BLaER1 (cell line): ENCODE data around the gene PXK.
A peak's percentile ranks its signal among the peaks of the same experiment; 100 is the strongest.

Experiments
- H3K27ac ChIP-seq: shearing (Covaris generic); formaldehyde crosslinking; 2 replicates; pipeline ENCODE4 v1.8.1; 2022
- H3K27me3 ChIP-seq: shearing (Covaris generic); formaldehyde crosslinking; 2 replicates; pipeline ENCODE4 v1.8.1; 2022
- H3K36me3 ChIP-seq: shearing (Covaris generic); formaldehyde crosslinking; 2 replicates; pipeline ENCODE4 v1.8.1; 2022
- H3K4me1 ChIP-seq: shearing (Covaris generic); formaldehyde crosslinking; 2 replicates; pipeline ENCODE4 v1.8.1; 2022
- H3K4me2 ChIP-seq: shearing (Covaris generic); formaldehyde crosslinking; 2 replicates; pipeline ENCODE4 v1.8.1; 2022
- H3K4me3 ChIP-seq: shearing (Covaris generic); formaldehyde crosslinking; 2 replicates; pipeline ENCODE4 v1.8.1; 2022
- H3K9ac ChIP-seq: shearing (Covaris generic); formaldehyde crosslinking; 2 replicates; pipeline ENCODE4 v1.8.1; 2022
- H3K9me3 ChIP-seq: shearing (Covaris generic); formaldehyde crosslinking; 2 replicates; pipeline ENCODE4 v1.8.1; 2022
- H4K20me1 ChIP-seq: shearing (Covaris generic); formaldehyde crosslinking; 2 replicates; pipeline ENCODE4 v1.8.1; 2022
- Cebpa-rat ChIP-seq: shearing (Covaris generic); IDR thresholded peaks from 2 replicates; pipeline ENCODE4 v1.8.1; 2022

The PXK gene

DNA sequence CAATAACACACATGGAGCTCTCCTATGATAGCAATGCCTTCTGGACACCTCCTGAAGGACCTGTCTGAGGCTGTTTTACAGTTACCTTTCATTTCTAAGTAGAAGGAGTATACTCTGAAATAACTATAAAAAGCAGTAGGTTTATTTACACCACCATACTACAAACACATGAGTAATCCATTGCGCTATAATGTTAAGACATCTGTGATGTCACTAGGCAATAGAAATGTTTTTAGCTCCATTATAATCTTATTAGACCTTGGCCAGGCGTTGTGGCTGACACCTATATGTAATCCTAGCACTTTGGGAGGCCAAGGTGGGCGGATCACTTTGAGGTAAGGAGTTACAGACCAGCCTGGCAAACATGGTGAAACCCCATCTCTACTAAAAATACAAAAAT, 24.7 kb downstream of the PXK start:
- H3K4me1 ChIP-seq, result peaks cover 71% of the 10 kb centered on the region
- H3K4me3 ChIP-seq, result no peak overlapping the region
- H4K20me1 ChIP-seq, result peaks cover 27% of the 10 kb centered on the region
- no peaks in the 10 kb centered on the region for H3K27me3 ChIP-seq
- H3K27ac ChIP-seq, result peak overlapping the region; percentile 97; the same call in 1 of the 2 replicates
- H3K4me2 ChIP-seq, result peak overlapping the region; percentile 92
- no peak for TF ChIP-seq Cebpa-rat
- no peaks in the 10 kb centered on the region for H3K9me3 ChIP-seq
- peaks cover 42% of the 10 kb centered on the region for H3K36me3 ChIP-seq
- H3K9ac ChIP-seq, result no peak overlapping the region

DNA sequence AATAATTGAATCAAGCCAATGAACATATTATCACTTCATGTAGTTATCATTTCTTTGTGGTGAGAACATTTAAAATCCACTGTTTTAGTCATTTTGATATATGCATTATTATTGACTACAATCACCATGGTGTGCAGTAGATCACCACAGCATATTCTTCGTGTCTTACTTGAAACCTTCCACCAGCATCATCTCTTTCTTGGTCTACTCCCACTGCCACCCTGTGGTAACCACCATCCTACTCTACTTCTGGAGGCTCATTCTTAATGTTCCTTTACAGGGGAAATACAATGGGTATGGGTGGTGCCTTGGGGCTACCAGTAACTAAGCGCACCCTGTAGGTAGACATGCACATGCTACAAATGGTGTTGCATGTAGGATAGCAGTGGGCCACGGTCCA, 25.4 kb downstream of the PXK start:
- Histone ChIP-seq H3K4me2 (no peak overlapping the region), H3K4me1 (peaks cover 64% of the 10 kb centered on the region), H4K20me1 (peaks cover 31% of the 10 kb centered on the region), H3K36me3 (peaks cover 45% of the 10 kb centered on the region), H3K9me3 (no peaks in the 10 kb centered on the region), H3K27me3 (no peaks in the 10 kb centered on the region), H3K27ac (no peak overlapping the region), H3K4me3 (no peak overlapping the region), H3K9ac (no peak overlapping the region)
- TF ChIP-seq Cebpa-rat, result no peak

DNA sequence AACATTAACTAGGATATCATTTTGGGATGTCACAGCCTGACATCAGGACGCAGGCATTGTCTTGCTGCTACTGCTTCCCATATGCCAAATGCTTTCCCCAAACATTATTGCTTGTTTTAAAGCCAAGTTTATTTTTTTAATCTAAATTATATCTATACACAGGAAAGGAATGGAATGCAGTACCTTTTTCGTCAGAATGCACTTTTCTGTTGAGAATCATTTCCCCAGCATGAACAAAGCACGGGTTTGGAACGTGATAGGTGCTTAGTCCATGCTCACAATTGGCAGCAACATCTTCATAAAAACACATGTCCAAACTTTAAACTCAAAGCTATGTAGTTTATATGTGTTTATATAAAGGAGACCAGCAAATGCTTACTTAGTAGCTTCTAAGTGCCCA, 26.1 kb downstream of the PXK start:
- no peak for TF ChIP-seq Cebpa-rat
- Histone ChIP-seq H4K20me1 (peaks cover 31% of the 10 kb centered on the region), H3K4me2 (no peak overlapping the region), H3K4me3 (no peak overlapping the region), H3K9ac (no peak overlapping the region), H3K36me3 (peaks cover 50% of the 10 kb centered on the region), H3K4me1 (peaks cover 57% of the 10 kb centered on the region), H3K9me3 (peaks cover 7% of the 10 kb centered on the region), H3K27ac (no peak overlapping the region), H3K27me3 (no peaks in the 10 kb centered on the region)

DNA sequence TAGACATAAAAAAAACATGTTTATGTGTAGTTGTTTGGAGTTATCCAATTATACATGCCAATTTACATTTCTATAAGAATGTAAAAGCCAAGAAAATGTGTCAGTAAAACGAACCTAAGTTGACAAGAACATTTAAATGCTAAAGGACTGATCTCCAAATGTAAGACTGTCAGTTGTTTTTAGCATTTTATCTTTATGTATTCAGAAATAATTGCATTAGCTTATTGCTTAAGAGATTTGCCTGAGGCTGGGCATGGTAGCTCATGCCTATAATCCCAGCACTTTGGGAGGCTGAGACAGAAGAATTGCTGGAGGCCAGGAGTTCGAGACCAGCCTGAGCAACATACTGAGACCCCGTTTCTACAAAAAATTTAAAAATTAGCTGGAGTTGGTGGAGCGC, 26.9 kb downstream of the PXK start:
- Histone ChIP-seq H3K36me3 (peaks cover 58% of the 10 kb centered on the region), H3K4me3 (no peak overlapping the region), H4K20me1 (peaks cover 36% of the 10 kb centered on the region), H3K4me2 (no peak overlapping the region), H3K27me3 (no peaks in the 10 kb centered on the region), H3K27ac (no peak overlapping the region), H3K9ac (no peak overlapping the region), H3K4me1 (peaks cover 49% of the 10 kb centered on the region), H3K9me3 (peaks cover 11% of the 10 kb centered on the region)
- no peak for TF ChIP-seq Cebpa-rat

DNA sequence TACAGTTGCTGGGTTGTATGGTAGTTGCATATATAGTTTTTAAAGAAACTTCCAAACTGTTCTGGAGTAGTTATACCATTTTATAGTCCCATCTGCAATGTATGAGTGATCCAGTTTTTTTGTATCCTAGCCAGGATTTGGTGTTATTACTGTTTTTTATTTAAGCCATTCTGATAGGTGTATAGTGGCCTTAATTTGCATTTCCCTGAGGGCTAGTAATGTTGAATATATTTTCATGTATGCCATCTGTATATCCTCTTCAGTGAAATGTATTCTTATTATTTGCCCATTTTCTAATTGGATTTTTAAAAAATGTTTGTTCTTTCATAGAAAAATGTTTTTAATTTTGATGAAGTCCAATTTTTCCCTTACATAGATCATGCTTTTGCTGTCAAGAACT, 29.2 kb downstream of the PXK start:
- Histone ChIP-seq H3K9me3 (peaks cover 19% of the 10 kb centered on the region), H3K36me3 (peaks cover 76% of the 10 kb centered on the region), H3K27me3 (no peaks in the 10 kb centered on the region), H3K4me2 (no peak overlapping the region), H3K27ac (no peak overlapping the region), H3K9ac (no peak overlapping the region), H4K20me1 (peaks cover 54% of the 10 kb centered on the region), H3K4me3 (no peak overlapping the region), H3K4me1 (peaks cover 40% of the 10 kb centered on the region)
- TF ChIP-seq Cebpa-rat, result no peak

DNA sequence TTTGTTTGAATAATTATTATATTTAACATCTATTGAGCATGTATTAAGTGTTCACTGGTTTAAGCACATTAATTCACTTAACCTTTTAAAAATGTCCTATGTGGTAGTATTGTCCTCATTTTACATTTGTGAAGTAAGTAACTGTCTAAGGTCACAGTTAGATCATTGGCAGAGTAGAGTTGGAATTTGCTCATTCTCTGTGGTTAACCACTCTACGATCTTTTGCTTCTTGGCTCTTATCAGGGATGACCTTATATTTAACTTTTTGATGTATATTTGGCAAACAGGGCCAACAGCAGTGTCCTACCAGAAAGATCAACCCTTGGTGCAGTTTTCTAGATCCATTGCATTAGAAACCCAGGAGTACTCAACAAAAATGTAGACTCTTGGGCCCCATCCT, 34.0 kb downstream of the PXK start:
- Histone ChIP-seq H3K9me3 (peaks cover 21% of the 10 kb centered on the region), H3K27ac (0 out of 2 replicates have a peak overlapping the region, but pooled peaks have one; percentile 41), H3K4me3 (no peak overlapping the region), H3K27me3 (no peaks in the 10 kb centered on the region), H3K4me1 (peaks cover 21% of the 10 kb centered on the region), H3K9ac (no peak overlapping the region), H4K20me1 (peaks cover 80% of the 10 kb centered on the region), H3K4me2 (peak overlapping the region; percentile 61), H3K36me3 (peaks cover 86% of the 10 kb centered on the region)
- TF ChIP-seq Cebpa-rat, result no peak

DNA sequence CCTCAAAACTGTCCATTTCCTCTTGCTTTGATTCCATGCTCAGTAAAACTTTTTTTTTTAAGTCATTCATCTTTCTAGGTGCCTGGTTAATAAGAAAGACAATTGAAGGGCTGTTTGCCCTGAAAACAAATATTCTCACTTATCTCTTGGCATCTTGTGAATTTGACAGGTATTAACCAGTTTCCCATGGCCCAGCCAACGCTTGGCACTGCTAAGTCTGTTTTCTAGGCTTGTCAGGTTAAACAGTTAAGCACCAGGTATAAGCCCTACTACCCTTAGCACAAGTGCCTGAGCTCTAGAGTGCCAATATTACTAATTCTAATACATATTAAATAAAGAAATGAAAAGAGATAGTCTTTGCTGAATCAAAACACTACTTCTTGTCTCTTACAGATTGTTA, 36.3 kb downstream of the PXK start:
- H3K36me3 ChIP-seq, result peaks cover 95% of the 10 kb centered on the region
- TF ChIP-seq Cebpa-rat, result no peak
- H3K4me2 ChIP-seq, result no peak overlapping the region

DNA sequence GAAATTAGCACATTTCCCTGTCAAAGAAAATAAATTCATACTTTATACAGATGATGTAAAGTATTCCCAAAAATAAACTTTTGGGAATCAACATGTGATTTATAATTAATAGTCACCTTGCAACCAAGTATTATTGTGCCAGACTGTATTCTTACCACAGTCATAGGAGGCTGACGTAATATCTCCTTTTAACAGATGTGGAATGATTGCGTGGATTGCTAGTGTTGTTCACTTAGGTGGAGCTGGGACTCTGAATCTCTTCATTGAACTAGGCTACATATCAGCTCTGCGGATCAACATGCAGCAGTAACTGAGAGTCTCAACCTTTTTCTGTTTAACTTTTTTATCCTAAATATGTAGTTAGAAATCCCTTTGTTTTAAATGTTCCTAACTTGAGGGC, 37.2 kb downstream of the PXK start:
- Histone ChIP-seq H3K36me3 (peaks cover 96% of the 10 kb centered on the region), H3K4me3 (no peak overlapping the region), H3K4me1 (peaks cover 30% of the 10 kb centered on the region), H3K9ac (no peak overlapping the region), H3K9me3 (peaks cover 10% of the 10 kb centered on the region), H3K27ac (no peak overlapping the region), H4K20me1 (peaks cover 81% of the 10 kb centered on the region), H3K27me3 (no peaks in the 10 kb centered on the region), H3K4me2 (no peak overlapping the region)
- TF ChIP-seq Cebpa-rat, result no peak

More for the DNA sequence above, 36.3 kb downstream of the PXK start:
- peaks cover 22% of the 10 kb centered on the region for H3K4me1 ChIP-seq
- H3K27ac ChIP-seq, result no peak overlapping the region
- no peak overlapping the region for H3K9ac ChIP-seq
- no peaks in the 10 kb centered on the region for H3K27me3 ChIP-seq
- H3K9me3 ChIP-seq, result peaks cover 14% of the 10 kb centered on the region
- peaks cover 78% of the 10 kb centered on the region for H4K20me1 ChIP-seq
- H3K4me3 ChIP-seq, result no peak overlapping the region

DNA sequence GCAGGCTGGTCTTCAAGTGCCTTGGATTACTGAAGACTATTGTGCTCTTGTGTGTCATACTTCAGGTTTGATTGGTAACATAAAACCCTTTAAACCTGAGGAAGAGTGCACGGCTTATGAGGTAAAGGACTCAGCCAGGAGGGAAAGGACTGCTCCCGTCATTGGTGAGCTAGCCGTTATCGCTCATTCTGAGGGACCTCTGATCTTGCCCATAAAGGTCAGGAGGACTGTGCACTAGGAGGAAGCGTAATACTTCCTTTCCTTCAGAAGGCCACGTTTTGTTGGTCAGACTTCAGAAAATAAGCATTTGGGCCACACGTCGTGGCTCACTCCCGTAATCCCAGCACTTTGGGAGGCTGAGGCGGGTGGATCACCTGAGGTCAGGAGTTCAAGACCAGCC, 37.7 kb downstream of the PXK start:
- Histone ChIP-seq H3K27ac (no peak overlapping the region), H4K20me1 (peaks cover 80% of the 10 kb centered on the region), H3K9me3 (peaks cover 8% of the 10 kb centered on the region), H3K9ac (no peak overlapping the region), H3K4me3 (no peak overlapping the region), H3K27me3 (no peaks in the 10 kb centered on the region), H3K4me1 (peaks cover 30% of the 10 kb centered on the region), H3K4me2 (no peak overlapping the region), H3K36me3 (peaks cover 97% of the 10 kb centered on the region)
- no peak for TF ChIP-seq Cebpa-rat

DNA sequence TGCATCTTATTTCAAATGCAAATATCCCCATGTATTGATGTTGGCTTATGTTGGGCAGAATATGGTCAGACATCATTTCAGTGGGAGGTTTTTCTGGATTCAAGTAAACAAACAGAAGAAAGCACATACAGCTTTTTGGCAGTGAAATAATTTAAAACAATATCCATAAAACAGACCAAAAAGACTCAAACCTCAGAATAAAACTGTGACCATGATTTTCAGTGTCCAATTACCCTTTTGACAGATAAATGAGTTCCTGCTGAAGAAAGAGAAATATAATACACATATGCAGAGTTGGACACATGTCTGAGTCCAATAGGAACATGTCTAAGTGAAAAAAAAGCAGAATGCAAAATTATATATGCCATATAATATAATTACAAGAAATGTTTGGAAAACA, 39.1 kb downstream of the PXK start:
- H3K27me3 ChIP-seq, result no peaks in the 10 kb centered on the region
- no peak overlapping the region for H3K4me2 ChIP-seq
- peaks cover 77% of the 10 kb centered on the region for H4K20me1 ChIP-seq
- no peak overlapping the region for H3K27ac ChIP-seq
- H3K36me3 ChIP-seq, result peaks cover 94% of the 10 kb centered on the region
- TF ChIP-seq Cebpa-rat, result no peak
- no peak overlapping the region for H3K9ac ChIP-seq
- H3K9me3 ChIP-seq, result peaks cover 4% of the 10 kb centered on the region; the same call in 1 of the 2 replicates
- H3K4me1 ChIP-seq, result peaks cover 18% of the 10 kb centered on the region
- no peak overlapping the region for H3K4me3 ChIP-seq

DNA sequence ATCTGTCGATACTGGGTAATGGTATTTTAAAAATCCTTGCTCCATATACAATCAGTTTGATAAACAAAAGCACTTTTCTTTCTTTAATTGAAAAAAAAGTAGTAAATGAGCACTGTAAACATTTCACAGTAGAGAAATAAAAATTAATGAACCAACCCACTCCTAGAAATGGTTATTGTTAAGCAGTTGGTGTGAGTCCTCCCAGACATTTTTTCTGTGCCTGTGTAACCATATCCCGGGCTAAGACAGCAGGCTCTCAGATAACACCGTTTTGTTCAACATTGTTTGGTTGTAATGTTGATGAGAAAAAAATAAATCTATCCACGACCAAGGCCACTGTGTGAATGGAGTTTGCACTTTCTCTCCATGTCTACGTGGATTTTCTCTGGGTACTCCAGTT, 42.6 kb downstream of the PXK start:
- TF ChIP-seq Cebpa-rat, result no peak
- Histone ChIP-seq H3K27me3 (no peaks in the 10 kb centered on the region), H3K4me1 (peaks cover 15% of the 10 kb centered on the region; the same call in 1 of the 2 replicates), H3K9me3 (no peaks in the 10 kb centered on the region), H3K9ac (no peak overlapping the region), H4K20me1 (peaks cover 61% of the 10 kb centered on the region), H3K4me3 (no peak overlapping the region), H3K36me3 (peaks cover 93% of the 10 kb centered on the region), H3K27ac (no peak overlapping the region), H3K4me2 (no peak overlapping the region)
